Measurements from ENCODE around the gene IL20. TPM values are rescaled to one million over a fixed set of nuclear protein-coding genes. Genes with fewer than 3 reads are reported as not detected.

Gene IL20
- total and polyA plus RNA-seq, 11 donors = not detected

GRCh38 chr1:206828765-206829164 lies 36.7 kb upstream of the IL20 start:
- H3K36me3 ChIP-seq = no peaks in the 10 kb centered on the region
- no peak overlapping the region for H3K4me3 ChIP-seq
- H3K27ac ChIP-seq = no peak overlapping the region
- TF ChIP-seq CTCF (IDR thresholded peaks at IDR 0.05) (no peak), POLR2A (IDR thresholded peaks at IDR 0.05) (no peak)
- no peaks in the 10 kb centered on the region for H3K9me3 ChIP-seq
- 83 to 88% (median 88%) methylated on average over 4 of the region's 4 CpGs for WGBS, 4 donors
- peaks cover 0 to 49% (median 4%) of the 10 kb centered on the region in 12 donors for H3K4me1 ChIP-seq
- H3K27me3 ChIP-seq = no peaks in the 10 kb centered on the region
- no peak for ATAC-seq
- DNase-seq = no peak
- intact Hi-C loops (cut with DNase I) = loop anchor here in 1 of 10 donors (5.0 kb wide), 1 partner anchor 84 kb away; no protein-coding TSS in a partner anchor

GRCh38 chr1:206829282-206829681 lies 36.1 kb upstream of the IL20 start:
- H3K36me3 ChIP-seq = no peaks in the 10 kb centered on the region
- no peaks in the 10 kb centered on the region for H3K27me3 ChIP-seq
- intact Hi-C loops (cut with DNase I) = loop anchor here in 1 of 10 donors (5.0 kb wide), 1 partner anchor 83 kb away; no protein-coding TSS in a partner anchor
- no peak overlapping the region for H3K4me3 ChIP-seq
- ATAC-seq = no peak
- 83 to 88% (median 85%) methylated on average over 6 of the region's 6 CpGs for WGBS, 4 donors
- H3K9me3 ChIP-seq = no peaks in the 10 kb centered on the region
- no peak overlapping the region for H3K27ac ChIP-seq
- DNase-seq = no peak
- H3K4me1 ChIP-seq = peaks cover 0 to 47% (median 0%) of the 10 kb centered on the region in 12 donors
- TF ChIP-seq POLR2A (IDR thresholded peaks at IDR 0.05) (no peak), CTCF (IDR thresholded peaks at IDR 0.05) (no peak)

- Histone ChIP-seq H3K4me1 (peaks cover 0 to 47% (median 0%) of the 10 kb centered on the region in 12 donors), H3K27me3 (no peaks in the 10 kb centered on the region), H3K4me3 (no peak overlapping the region), H3K27ac (no peak overlapping the region), H3K9me3 (no peaks in the 10 kb centered on the region), H3K36me3 (no peaks in the 10 kb centered on the region)
- 81 to 94% (median 91%) methylated on average over 2 of the region's 2 CpGs for WGBS, 4 donors
- DNase-seq (no peak), ATAC-seq (no peak)
- TF ChIP-seq POLR2A (IDR thresholded peaks at IDR 0.05) = no peak
- no peak for TF ChIP-seq CTCF (IDR thresholded peaks at IDR 0.05)
- intact Hi-C loops (cut with DNase I) = loop anchor here in 1 of 10 donors (5.0 kb wide), 1 partner anchor 82 kb away; no protein-coding TSS in a partner anchor
These were observed 35.5 kb upstream of the IL20 start for GRCh38 chr1:206829875-206830274.

- intact Hi-C loops (cut with DNase I) = no loop called here
- TF ChIP-seq CTCF (IDR thresholded peaks at IDR 0.05) (no peak), POLR2A (IDR thresholded peaks at IDR 0.05) (no peak)
- Histone ChIP-seq H3K27ac (no peak overlapping the region), H3K9me3 (no peaks in the 10 kb centered on the region), H3K4me3 (no peak overlapping the region), H3K36me3 (no peaks in the 10 kb centered on the region), H3K27me3 (no peaks in the 10 kb centered on the region), H3K4me1 (peaks cover 0 to 46% (median 0%) of the 10 kb centered on the region in 12 donors)
- WGBS, 4 donors = 88 to 91% (median 90%) methylated on average over 4 of the region's 4 CpGs
- DNase-seq (no peak), ATAC-seq (no peak)
These were observed 33.8 kb upstream of the IL20 start for GRCh38 chr1:206831650-206832049.
